ENCODE data around the gene GPC5. TPM values are rescaled to one million over a fixed set of nuclear protein-coding genes. Genes with fewer than 3 reads are reported as not detected.
"Not testable (repeated sequence)": the region's sequence is repeated elsewhere in the genome, so short reads cannot be mapped to it uniquely, and the experiment has no call there.

Gene GPC5
- total and polyA plus RNA-seq, 2 donors (not counting 3 experiments of a cell fraction or from before 2014, with no cell fraction given), result 0.59 to 0.97 TPM

GRCh38 chr13:92272177-92272576 is 873.8 kb downstream of the GPC5 start:
- Histone ChIP-seq H4K20me1 (replicated peaks; ENCODE audit: control insufficient read depth, extremely low read depth, insufficient read depth, low read length) (no peaks in the 10 kb centered on the region), H3K9me3 (replicated peaks; ENCODE audit: control insufficient read depth, insufficient read depth, low read length) (no peaks in the 10 kb centered on the region), H3K27ac (ENCODE audit: insufficient read depth, low read depth, low read length) (no peak overlapping the region), H3K4me2 (ENCODE audit: insufficient read depth, low read length) (no peak overlapping the region), H2AFZ (ENCODE audit: low read depth, low read length) (no peak overlapping the region), H3K36me3 (ENCODE audit: control insufficient read depth in 2 of 2, extremely low read depth in 1 of 2, insufficient read depth in 2 of 2, low read length in 2 of 2) (no peaks in the 10 kb centered on the region), H3K4me1 (ENCODE audit: control insufficient read depth, extremely low read depth, insufficient read depth, low read length) (no peaks in the 10 kb centered on the region), H3K9me1 (replicated peaks; ENCODE audit: control insufficient read depth, extremely low read depth, insufficient read depth, low read length) (no peaks in the 10 kb centered on the region), H3K4me3 (replicated peaks in 1 of 3; ENCODE audit: insufficient read depth in 1 of 3, low read depth in 1 of 3, low read length in 3 of 3) (no peak overlapping the region), H3K9ac (replicated peaks; ENCODE audit: extremely low read depth, insufficient read depth, low read length) (no peak overlapping the region), H3K27me3 (ENCODE audit: control insufficient read depth in 2 of 2, insufficient read depth in 2 of 2, low read length in 2 of 2) (no peaks in the 10 kb centered on the region), H3K79me2 (ENCODE audit: control insufficient read depth, insufficient read depth, low read length) (no peaks in the 10 kb centered on the region)
- DNase-seq (ENCODE audit: low read depth, low spot score) (no peak), FAIRE-seq (no peak)
- TF ChIP-seq FOS (IDR thresholded peaks at IDR 0.05; ENCODE audit: borderline replicate concordance, insufficient read depth, low read length), result no peak
- no peak for TF ChIP-seq GATA2 (IDR thresholded peaks at IDR 0.05; ENCODE audit: insufficient read depth, insufficient read length, low read depth, low read length)
- no peak for TF ChIP-seq POLR2AphosphoS5 (IDR thresholded peaks at IDR 0.05; ENCODE audit: insufficient read depth, low read depth, low read length)
- dilution Hi-C loops (cut with MboI; ENCODE audit: extremely low pct_ligation_motif_present, low sequenced_read_pairs) (no loop called here), intact Hi-C loops (cut with micrococcal nuclease) (no loop called here)
- ChIA-PET POLR2A (no interaction called here), CTCF (no interaction called here)
- no TSS peak for BruUV-seq (replicated peaks)

DNA sequence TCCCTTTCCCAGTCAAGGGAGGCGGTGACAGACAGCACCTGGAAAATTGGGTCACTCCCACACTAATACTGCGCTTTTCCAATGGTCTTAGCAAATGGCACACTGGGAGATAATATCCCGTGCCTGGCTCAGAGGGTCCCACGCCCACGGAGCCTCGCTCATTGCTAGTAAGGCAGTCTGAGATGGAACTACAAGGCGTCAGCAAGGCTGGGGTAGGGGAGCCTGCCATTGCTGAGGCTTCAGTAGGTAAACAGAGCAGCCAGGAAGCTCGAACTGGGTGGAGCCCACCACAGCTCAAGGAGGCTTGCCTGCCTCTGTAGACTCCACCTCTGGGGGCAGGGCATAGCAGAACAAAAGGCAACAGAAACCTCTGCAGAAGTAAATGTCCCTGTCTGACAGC is 882.6 kb downstream of the GPC5 start:
- H3K79me2 ChIP-seq (ENCODE audit: control insufficient read depth, insufficient read depth, low read length); BruUV-seq (replicated peaks); H3K4me3 ChIP-seq (replicated peaks in 1 of 3; ENCODE audit: insufficient read depth in 1 of 3, low read depth in 1 of 3, low read length in 3 of 3); FAIRE-seq; DNase-seq (ENCODE audit: low read depth, low spot score); H3K27ac ChIP-seq (ENCODE audit: insufficient read depth, low read depth, low read length); H3K4me1 ChIP-seq (ENCODE audit: control insufficient read depth, extremely low read depth, insufficient read depth, low read length); CTCF ChIA-PET; dilution Hi-C loops (cut with MboI; ENCODE audit: extremely low pct_ligation_motif_present, low sequenced_read_pairs); H3K9me3 ChIP-seq (replicated peaks; ENCODE audit: control insufficient read depth, insufficient read depth, low read length); H3K27me3 ChIP-seq (ENCODE audit: control insufficient read depth in 2 of 2, insufficient read depth in 2 of 2, low read length in 2 of 2); H3K9me1 ChIP-seq (replicated peaks; ENCODE audit: control insufficient read depth, extremely low read depth, insufficient read depth, low read length); H2AFZ ChIP-seq (ENCODE audit: low read depth, low read length); H4K20me1 ChIP-seq (replicated peaks; ENCODE audit: control insufficient read depth, extremely low read depth, insufficient read depth, low read length); H3K36me3 ChIP-seq (ENCODE audit: control insufficient read depth in 2 of 2, extremely low read depth in 1 of 2, insufficient read depth in 2 of 2, low read length in 2 of 2); H3K4me2 ChIP-seq (ENCODE audit: insufficient read depth, low read length); POLR2A ChIA-PET; H3K9ac ChIP-seq (replicated peaks; ENCODE audit: extremely low read depth, insufficient read depth, low read length); intact Hi-C loops (cut with micrococcal nuclease): not testable (repeated sequence)

- H3K9me3 ChIP-seq (replicated peaks; ENCODE audit: control insufficient read depth, insufficient read depth, low read length); H3K27ac ChIP-seq (ENCODE audit: insufficient read depth, low read depth, low read length); H3K36me3 ChIP-seq (ENCODE audit: control insufficient read depth in 2 of 2, extremely low read depth in 1 of 2, insufficient read depth in 2 of 2, low read length in 2 of 2); H3K4me2 ChIP-seq (ENCODE audit: insufficient read depth, low read length); POLR2A ChIA-PET; H2AFZ ChIP-seq (ENCODE audit: low read depth, low read length); H3K27me3 ChIP-seq (ENCODE audit: control insufficient read depth in 2 of 2, insufficient read depth in 2 of 2, low read length in 2 of 2); CTCF ChIA-PET; dilution Hi-C loops (cut with MboI; ENCODE audit: extremely low pct_ligation_motif_present, low sequenced_read_pairs); H3K79me2 ChIP-seq (ENCODE audit: control insufficient read depth, insufficient read depth, low read length); FAIRE-seq; H4K20me1 ChIP-seq (replicated peaks; ENCODE audit: control insufficient read depth, extremely low read depth, insufficient read depth, low read length); H3K9ac ChIP-seq (replicated peaks; ENCODE audit: extremely low read depth, insufficient read depth, low read length); intact Hi-C loops (cut with micrococcal nuclease); H3K4me1 ChIP-seq (ENCODE audit: control insufficient read depth, extremely low read depth, insufficient read depth, low read length); BruUV-seq (replicated peaks); H3K9me1 ChIP-seq (replicated peaks; ENCODE audit: control insufficient read depth, extremely low read depth, insufficient read depth, low read length); DNase-seq (ENCODE audit: low read depth, low spot score); H3K4me3 ChIP-seq (replicated peaks in 1 of 3; ENCODE audit: insufficient read depth in 1 of 3, low read depth in 1 of 3, low read length in 3 of 3): not testable (repeated sequence)
Observed at GRCh38 chr13:92290718-92291307, 892.4 kb downstream of the GPC5 start.

GRCh38 chr13:92294533-92294932 is 896.1 kb downstream of the GPC5 start:
- H3K4me3 ChIP-seq (replicated peaks in 1 of 3; ENCODE audit: insufficient read depth in 1 of 3, low read depth in 1 of 3, low read length in 3 of 3); H4K20me1 ChIP-seq (replicated peaks; ENCODE audit: control insufficient read depth, extremely low read depth, insufficient read depth, low read length); DNase-seq (ENCODE audit: low read depth, low spot score); H3K27ac ChIP-seq (ENCODE audit: insufficient read depth, low read depth, low read length); CTCF ChIA-PET; FAIRE-seq; H3K79me2 ChIP-seq (ENCODE audit: control insufficient read depth, insufficient read depth, low read length); BruUV-seq (replicated peaks); POLR2A ChIA-PET; H3K9me3 ChIP-seq (replicated peaks; ENCODE audit: control insufficient read depth, insufficient read depth, low read length); H3K9ac ChIP-seq (replicated peaks; ENCODE audit: extremely low read depth, insufficient read depth, low read length); H3K27me3 ChIP-seq (ENCODE audit: control insufficient read depth in 2 of 2, insufficient read depth in 2 of 2, low read length in 2 of 2); intact Hi-C loops (cut with micrococcal nuclease); H3K9me1 ChIP-seq (replicated peaks; ENCODE audit: control insufficient read depth, extremely low read depth, insufficient read depth, low read length); dilution Hi-C loops (cut with MboI; ENCODE audit: extremely low pct_ligation_motif_present, low sequenced_read_pairs); H3K36me3 ChIP-seq (ENCODE audit: control insufficient read depth in 2 of 2, extremely low read depth in 1 of 2, insufficient read depth in 2 of 2, low read length in 2 of 2); H2AFZ ChIP-seq (ENCODE audit: low read depth, low read length); H3K4me1 ChIP-seq (ENCODE audit: control insufficient read depth, extremely low read depth, insufficient read depth, low read length); H3K4me2 ChIP-seq (ENCODE audit: insufficient read depth, low read length): not testable (repeated sequence)

All from endothelial cell of umbilical vein (primary cell).